T-helper 17 cell (primary cell): ENCODE results near the gene CTLA4. TPM values are rescaled to one million over a fixed set of nuclear protein-coding genes. Genes with fewer than 3 reads are reported as not detected.
A peak's percentile ranks its signal among the peaks of the same experiment; 100 is the strongest.

Experiments
- ATAC-seq: fragments of 150-1000 bp; cut with Tn5 transposase; 2 replicates; pipeline ENCODE4 v1.10.0; 2021; ENCODE audit warnings: mild to moderate bottlenecking, moderate library complexity
- DNase-seq, 3 donors: peaks; one replicate each; pipeline versions ENCODE4 v3.0.0 to v3.0.0-alpha.2; 2020 to 2021
- H3K9me3 ChIP-seq: one replicate; pipeline ENCODE4 v1.7.0; 2013; ENCODE audit warnings: low read length, mild to moderate bottlenecking; ENCODE audit not compliant: control insufficient read depth, poor library complexity, severe bottlenecking
- H3K27ac Mint-ChIP-seq: one replicate; pipeline ENCODE4 v1.8.0; 2022; ENCODE audit warnings: mild to moderate bottlenecking, moderate library complexity, mixed read lengths
- H3K27me3 Mint-ChIP-seq: one replicate; pipeline ENCODE4 v1.8.0; 2022; ENCODE audit warnings: mixed read lengths
- H3K36me3 Mint-ChIP-seq: one replicate; pipeline ENCODE4 v1.8.0; 2022; ENCODE audit warnings: low read depth, mixed read lengths
- H3K4me1 Mint-ChIP-seq: one replicate; pipeline ENCODE4 v1.8.0; 2022; ENCODE audit warnings: mild to moderate bottlenecking, mixed read lengths
- H3K4me3 Mint-ChIP-seq: one replicate; pipeline ENCODE4 v1.8.0; 2022; ENCODE audit warnings: mild to moderate bottlenecking, moderate library complexity, mixed read lengths
- total RNA-seq, 4 donors: library from RNA in 2 of 4; stranded (reverse) in 2 of 4; gene quantifications; one replicate each; pipeline ENCODE4 v1.2.3 and lab custom pipeline; 2022 to 2026

Gene CTLA4
- total RNA-seq, 2 donors from 2014 or later, result 77.2 to 109 TPM

- Mint-ChIP-seq H3K4me1 (peaks cover 16% of the 10 kb centered on the region), H3K27me3 (peaks cover 7% of the 10 kb centered on the region), H3K27ac (no peak overlapping the region), H3K36me3 (no peaks in the 10 kb centered on the region), H3K4me3 (no peak overlapping the region)
- ATAC-seq, result no peak
- DNase-seq, result no peak
- no peaks in the 10 kb centered on the region for H3K9me3 ChIP-seq
Observed at GRCh38 chr2:203840655-203841205, 26.8 kb upstream of the CTLA4 start.

GRCh38 chr2:203841654-203842053, 25.9 kb upstream of the CTLA4 start:
- no peak overlapping the region for H3K27ac Mint-ChIP-seq
- no peaks in the 10 kb centered on the region for H3K9me3 ChIP-seq
- no peak for DNase-seq
- no peak for ATAC-seq
- no peak overlapping the region for H3K4me3 Mint-ChIP-seq
- H3K27me3 Mint-ChIP-seq, result peaks cover 7% of the 10 kb centered on the region
- peaks cover 8% of the 10 kb centered on the region for H3K4me1 Mint-ChIP-seq
- no peaks in the 10 kb centered on the region for H3K36me3 Mint-ChIP-seq

- Mint-ChIP-seq H3K27ac (no peak overlapping the region), H3K36me3 (no peaks in the 10 kb centered on the region), H3K4me3 (no peak overlapping the region), H3K4me1 (peaks cover 8% of the 10 kb centered on the region), H3K27me3 (peaks cover 7% of the 10 kb centered on the region)
- ATAC-seq (no peak), DNase-seq (no peak)
- H3K9me3 ChIP-seq, result no peaks in the 10 kb centered on the region
Observed at GRCh38 chr2:203842373-203842772, 25.2 kb upstream of the CTLA4 start.

DNA sequence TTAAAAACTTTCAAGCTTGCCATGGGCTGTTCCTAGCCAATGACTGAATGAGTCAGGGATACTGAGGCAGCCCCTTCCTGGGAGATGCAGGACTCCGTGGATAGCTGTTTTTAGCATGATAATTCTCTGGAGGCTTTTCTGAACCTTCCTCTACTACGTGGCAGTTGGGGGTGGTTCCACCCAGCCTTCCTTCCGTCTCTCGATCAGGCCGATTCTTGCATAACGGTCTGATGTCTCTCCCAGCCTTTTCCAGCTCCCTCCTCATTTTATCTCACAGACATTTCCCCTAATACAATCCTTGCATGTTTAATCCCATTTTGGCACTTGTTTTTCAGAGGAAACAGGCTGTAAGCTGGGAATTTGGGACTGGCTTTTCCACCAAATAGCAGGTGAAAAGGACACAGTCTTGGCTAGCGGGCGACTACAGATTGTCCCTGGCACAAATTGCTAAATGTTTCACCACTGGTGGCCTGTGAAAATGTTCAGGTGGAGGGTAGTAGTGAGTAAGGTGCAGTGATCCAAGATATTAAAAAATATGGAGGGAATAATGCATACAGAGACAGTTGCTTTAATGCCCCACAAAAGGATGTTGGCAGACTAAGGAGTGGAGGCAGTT, 21.0 kb upstream of the CTLA4 start:
- no peaks in the 10 kb centered on the region for H3K27me3 Mint-ChIP-seq
- H3K9me3 ChIP-seq, result no peaks in the 10 kb centered on the region
- no peak overlapping the region for H3K4me3 Mint-ChIP-seq
- H3K27ac Mint-ChIP-seq, result peak overlapping the region; percentile 60
- DNase-seq (no peak), ATAC-seq (no peak)
- H3K36me3 Mint-ChIP-seq, result no peaks in the 10 kb centered on the region
- no peaks in the 10 kb centered on the region for H3K4me1 Mint-ChIP-seq

GRCh38 chr2:203849010-203849409, 18.6 kb upstream of the CTLA4 start:
- Mint-ChIP-seq H3K36me3 (no peaks in the 10 kb centered on the region), H3K27ac (no peak overlapping the region)

DNA sequence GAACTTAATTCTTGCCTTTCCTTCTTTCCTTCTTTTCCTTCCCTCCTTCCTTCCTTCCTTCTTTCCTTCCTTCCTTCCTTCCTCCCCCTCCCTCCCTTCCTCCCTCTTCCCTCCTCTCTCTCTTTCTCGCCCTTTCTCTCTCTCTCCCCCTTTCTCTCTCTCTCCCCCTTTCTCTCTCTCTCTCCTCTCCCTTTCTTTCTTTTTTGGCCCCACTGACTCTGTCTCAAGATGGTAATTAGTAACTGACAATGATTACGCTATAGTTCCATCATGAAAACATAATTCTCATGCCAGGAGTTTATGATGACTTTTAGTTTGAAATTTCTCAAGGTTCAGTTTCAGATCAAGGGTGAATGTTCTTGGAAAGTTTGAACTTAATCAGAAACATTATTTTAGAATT, 14.8 kb upstream of the CTLA4 start:
- DNase-seq, result no peak
- Mint-ChIP-seq H3K4me1 (peaks cover 25% of the 10 kb centered on the region), H3K27me3 (no peaks in the 10 kb centered on the region), H3K4me3 (peak overlapping the region; percentile 58), H3K27ac (peak overlapping the region; percentile 96), H3K36me3 (no peaks in the 10 kb centered on the region)
- ATAC-seq, result no peak
- H3K9me3 ChIP-seq, result no peaks in the 10 kb centered on the region

More at GRCh38 chr2:203849010-203849409, 18.6 kb upstream of the CTLA4 start:
- no peak for ATAC-seq
- Mint-ChIP-seq H3K27me3 (no peaks in the 10 kb centered on the region), H3K4me3 (no peak overlapping the region), H3K4me1 (peaks cover 12% of the 10 kb centered on the region)
- H3K9me3 ChIP-seq, result no peaks in the 10 kb centered on the region
- no peak for DNase-seq

GRCh38 chr2:203853271-203853670, 14.3 kb upstream of the CTLA4 start:
- H3K4me1 Mint-ChIP-seq, result peaks cover 30% of the 10 kb centered on the region
- H3K4me3 Mint-ChIP-seq, result peak overlapping the region; percentile 91
- no peaks in the 10 kb centered on the region for H3K36me3 Mint-ChIP-seq
- peak; percentile 60 for ATAC-seq
- DNase-seq, result no peak
- H3K27ac Mint-ChIP-seq, result peak overlapping the region; percentile 96
- H3K27me3 Mint-ChIP-seq, result no peaks in the 10 kb centered on the region
- H3K9me3 ChIP-seq, result no peaks in the 10 kb centered on the region

GRCh38 chr2:203853722-203854121, 13.8 kb upstream of the CTLA4 start:
- ATAC-seq, result peak; percentile 57
- H3K27me3 Mint-ChIP-seq, result no peaks in the 10 kb centered on the region
- no peaks in the 10 kb centered on the region for H3K9me3 ChIP-seq
- peak overlapping the region; percentile 91 for H3K4me3 Mint-ChIP-seq
- DNase-seq, result no peak
- no peaks in the 10 kb centered on the region for H3K36me3 Mint-ChIP-seq
- peak overlapping the region; percentile 96 for H3K27ac Mint-ChIP-seq
- H3K4me1 Mint-ChIP-seq, result peaks cover 34% of the 10 kb centered on the region

- ATAC-seq, result no peak
- Mint-ChIP-seq H3K27ac (peak overlapping the region; percentile 96), H3K36me3 (no peaks in the 10 kb centered on the region), H3K4me1 (peaks cover 45% of the 10 kb centered on the region), H3K4me3 (peak overlapping the region; percentile 61), H3K27me3 (peaks cover 8% of the 10 kb centered on the region)
- DNase-seq, result no peak
- no peaks in the 10 kb centered on the region for H3K9me3 ChIP-seq
Observed at GRCh38 chr2:203855274-203855673, 12.3 kb upstream of the CTLA4 start.

DNA sequence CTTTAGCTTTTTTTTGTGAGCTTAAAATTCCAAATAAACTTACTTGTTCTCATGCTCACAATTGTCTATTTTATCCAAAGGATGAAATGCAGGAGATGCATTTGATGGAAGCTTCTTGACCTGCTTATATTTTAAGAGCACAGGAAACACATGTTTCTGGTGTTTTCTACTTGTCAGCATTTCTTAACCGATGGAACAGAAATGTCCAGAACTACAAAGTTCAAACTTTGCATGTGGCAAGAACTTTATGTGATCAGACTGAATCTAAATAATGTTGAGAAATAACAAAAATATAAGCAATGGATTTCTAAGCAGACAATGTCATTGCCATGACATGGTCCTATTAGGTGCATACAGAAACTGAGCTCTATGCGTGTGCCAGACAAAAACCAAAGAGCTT, 9.9 kb upstream of the CTLA4 start:
- Mint-ChIP-seq H3K4me3 (peak overlapping the region; percentile 43), H3K27ac (peak overlapping the region; percentile 86), H3K36me3 (no peaks in the 10 kb centered on the region), H3K27me3 (peaks cover 8% of the 10 kb centered on the region), H3K4me1 (peaks cover 49% of the 10 kb centered on the region)
- H3K9me3 ChIP-seq, result no peaks in the 10 kb centered on the region
- DNase-seq (no peak), ATAC-seq (no peak)

DNA sequence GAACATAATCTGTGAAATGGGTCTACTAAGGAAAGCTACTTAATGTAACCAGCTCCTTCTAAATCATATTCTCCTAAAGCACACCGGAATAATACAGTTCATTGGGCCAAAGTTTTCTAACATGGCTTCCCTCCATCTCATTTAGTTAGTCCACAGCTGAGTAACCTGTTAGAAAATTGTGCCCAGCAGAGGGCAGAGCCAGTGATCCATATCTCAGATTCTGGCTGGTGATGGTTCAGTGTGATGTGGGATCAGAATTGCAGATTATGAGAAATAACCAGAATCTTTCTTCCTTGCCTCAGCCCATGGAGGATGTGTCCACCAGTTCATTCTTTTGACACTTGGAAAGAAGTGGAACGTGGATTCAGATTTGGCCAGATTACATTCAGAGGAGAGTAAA, 9.4 kb upstream of the CTLA4 start:
- H3K9me3 ChIP-seq, result no peaks in the 10 kb centered on the region
- ATAC-seq, result peak; percentile 46
- Mint-ChIP-seq H3K27ac (peak overlapping the region; percentile 76), H3K27me3 (peaks cover 8% of the 10 kb centered on the region), H3K36me3 (no peaks in the 10 kb centered on the region), H3K4me3 (peak overlapping the region; percentile 43), H3K4me1 (peaks cover 48% of the 10 kb centered on the region)
- no peak for DNase-seq

GRCh38 chr2:203859030-203859789, 8.4 kb upstream of the CTLA4 start:
- peak; percentile 32 for ATAC-seq
- no peaks in the 10 kb centered on the region for H3K9me3 ChIP-seq
- Mint-ChIP-seq H3K4me1 (peaks cover 39% of the 10 kb centered on the region), H3K27me3 (peaks cover 8% of the 10 kb centered on the region), H3K4me3 (peak overlapping the region; percentile 67), H3K36me3 (peaks cover 2% of the 10 kb centered on the region), H3K27ac (peak overlapping the region; percentile 76)
- no peak for DNase-seq

- ATAC-seq (peak; percentile 51), DNase-seq (no peak)
- Mint-ChIP-seq H3K4me3 (peak overlapping the region; percentile 19), H3K4me1 (peaks cover 40% of the 10 kb centered on the region), H3K27me3 (peaks cover 8% of the 10 kb centered on the region), H3K36me3 (peaks cover 2% of the 10 kb centered on the region), H3K27ac (peak overlapping the region; percentile 0)
- H3K9me3 ChIP-seq, result peaks cover 3% of the 10 kb centered on the region
Observed at GRCh38 chr2:203861197-203861596, 6.4 kb upstream of the CTLA4 start.
